ENCODE results near the gene NCF1. TPM values are rescaled to one million over a fixed set of nuclear protein-coding genes. Genes with fewer than 3 reads are reported as not detected.
"Not testable (repeated sequence)": the region's sequence is repeated elsewhere in the genome, so short reads cannot be mapped to it uniquely, and the experiment has no call there.

The NCF1 gene
- total RNA-seq, 1 experiment from 2014 or later = not detected

DNA sequence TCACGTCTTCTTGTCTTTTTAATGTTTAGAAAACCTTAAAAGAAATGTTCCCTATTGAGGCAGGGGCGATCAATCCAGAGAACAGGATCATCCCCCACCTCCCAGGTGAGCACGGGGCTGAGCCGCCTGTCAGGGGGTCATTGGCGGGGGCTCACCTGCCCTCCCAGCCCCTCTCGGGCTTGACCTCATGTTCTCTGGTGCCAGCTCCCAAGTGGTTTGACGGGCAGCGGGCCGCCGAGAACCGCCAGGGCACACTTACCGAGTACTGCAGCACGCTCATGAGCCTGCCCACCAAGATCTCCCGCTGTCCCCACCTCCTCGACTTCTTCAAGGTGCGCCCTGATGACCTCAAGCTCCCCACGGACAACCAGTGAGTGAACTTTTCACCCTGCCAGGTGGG lies 5.2 kb downstream of the NCF1 start:
- DNase-seq (ENCODE audit: low read depth); in situ Hi-C loops (cut with HindIII; ENCODE audit: low pct_unique_long_range_greater_than_20kb, low sequenced_read_pairs): not testable (repeated sequence)

GRCh38 chr7:74781746-74782145 lies 7.9 kb downstream of the NCF1 start:
- in situ Hi-C loops (cut with HindIII; ENCODE audit: low pct_unique_long_range_greater_than_20kb, low sequenced_read_pairs); DNase-seq (ENCODE audit: low read depth): not testable (repeated sequence)

DNA sequence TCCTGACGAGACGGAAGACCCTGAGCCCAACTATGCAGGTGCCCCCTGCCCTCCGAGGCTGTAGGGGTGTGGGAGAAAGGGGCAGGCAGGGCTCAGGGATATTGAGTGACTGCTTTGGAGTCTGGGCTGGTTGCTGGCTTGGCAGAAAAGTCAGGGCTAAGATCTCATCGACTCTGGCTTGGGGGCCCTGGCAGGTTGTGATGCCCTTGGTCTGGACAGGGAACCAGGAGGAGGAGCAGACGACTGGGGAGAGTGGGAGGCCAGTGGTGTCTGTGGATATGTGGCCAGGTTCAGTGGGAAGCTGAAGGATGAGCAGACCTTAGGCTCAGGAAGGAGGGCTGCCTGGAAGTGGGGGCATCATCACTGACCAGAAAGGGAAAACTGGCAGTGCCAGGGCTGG lies 9.8 kb downstream of the NCF1 start:
- in situ Hi-C loops (cut with HindIII; ENCODE audit: low pct_unique_long_range_greater_than_20kb, low sequenced_read_pairs); DNase-seq (ENCODE audit: low read depth): not testable (repeated sequence)

DNA sequence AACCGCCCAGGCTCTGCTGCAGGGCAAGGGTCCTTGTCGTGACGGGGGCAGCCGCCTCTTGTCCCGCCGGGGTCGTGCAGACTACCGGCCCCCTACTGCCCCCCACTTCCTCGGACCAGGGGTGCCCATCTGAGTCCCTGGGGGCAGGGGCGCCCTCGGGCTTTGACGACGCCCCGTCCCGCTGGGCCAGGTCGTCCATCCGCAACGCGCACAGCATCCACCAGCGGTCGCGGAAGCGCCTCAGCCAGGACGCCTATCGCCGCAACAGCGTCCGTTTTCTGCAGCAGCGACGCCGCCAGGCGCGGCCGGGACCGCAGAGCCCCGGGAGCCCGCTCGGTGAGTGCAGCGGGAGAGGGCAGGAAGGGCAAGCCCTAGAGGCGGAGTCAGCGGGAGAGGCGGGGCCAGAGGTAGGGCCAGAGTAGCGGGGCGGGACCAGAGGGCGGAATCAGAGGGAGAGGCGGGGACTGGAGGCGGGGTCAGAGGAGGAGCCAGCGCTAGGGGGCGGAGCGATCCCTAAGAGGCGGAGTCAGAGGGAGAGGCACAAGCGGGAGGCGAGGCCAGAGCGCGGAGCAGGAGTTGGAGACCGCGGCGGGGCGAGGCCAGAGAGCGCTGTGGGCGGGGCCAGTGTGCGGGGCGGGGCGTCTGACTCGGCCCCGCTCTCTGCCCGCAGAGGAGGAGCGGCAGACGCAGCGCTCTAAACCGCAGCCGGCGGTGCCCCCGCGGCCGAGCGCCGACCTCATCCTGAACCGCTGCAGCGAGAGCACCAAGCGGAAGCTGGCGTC lies 14.7 kb downstream of the NCF1 start:
- in situ Hi-C loops (cut with HindIII; ENCODE audit: low pct_unique_long_range_greater_than_20kb, low sequenced_read_pairs) = not testable (repeated sequence)
- peak; percentile 88 for DNase-seq (ENCODE audit: low read depth)

DNA sequence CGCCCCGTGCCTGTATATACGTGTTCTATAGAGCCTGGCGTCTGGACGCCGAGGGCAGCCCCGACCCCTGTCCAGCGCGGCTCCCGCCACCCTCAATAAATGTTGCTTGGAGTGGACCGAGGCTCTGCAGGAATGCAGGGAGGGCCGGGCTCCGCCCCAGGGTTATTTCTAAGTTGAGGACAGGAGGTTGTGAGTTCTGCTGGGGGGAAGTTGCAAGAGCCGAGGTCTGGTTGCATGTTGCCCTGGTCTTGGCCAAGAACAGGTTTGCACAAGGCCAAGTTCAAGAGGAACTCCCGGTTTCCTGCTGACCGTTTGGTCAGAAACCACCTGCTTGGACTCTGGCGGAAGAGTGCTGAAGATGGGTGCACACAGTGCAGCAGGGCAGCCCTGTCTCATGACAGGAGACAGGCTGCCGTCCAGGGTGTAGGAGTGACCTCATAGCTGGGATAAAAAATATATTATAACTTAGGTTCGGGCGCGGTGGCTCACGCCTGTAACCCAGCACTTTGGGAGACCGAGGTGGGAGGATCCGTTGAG lies 15.5 kb downstream of the NCF1 start:
- in situ Hi-C loops (cut with HindIII; ENCODE audit: low pct_unique_long_range_greater_than_20kb, low sequenced_read_pairs); DNase-seq (ENCODE audit: low read depth): not testable (repeated sequence)

- in situ Hi-C loops (cut with HindIII; ENCODE audit: low pct_unique_long_range_greater_than_20kb, low sequenced_read_pairs); DNase-seq (ENCODE audit: low read depth): not testable (repeated sequence)
Observed at GRCh38 chr7:74797848-74798622, 24.2 kb downstream of the NCF1 start.

DNA sequence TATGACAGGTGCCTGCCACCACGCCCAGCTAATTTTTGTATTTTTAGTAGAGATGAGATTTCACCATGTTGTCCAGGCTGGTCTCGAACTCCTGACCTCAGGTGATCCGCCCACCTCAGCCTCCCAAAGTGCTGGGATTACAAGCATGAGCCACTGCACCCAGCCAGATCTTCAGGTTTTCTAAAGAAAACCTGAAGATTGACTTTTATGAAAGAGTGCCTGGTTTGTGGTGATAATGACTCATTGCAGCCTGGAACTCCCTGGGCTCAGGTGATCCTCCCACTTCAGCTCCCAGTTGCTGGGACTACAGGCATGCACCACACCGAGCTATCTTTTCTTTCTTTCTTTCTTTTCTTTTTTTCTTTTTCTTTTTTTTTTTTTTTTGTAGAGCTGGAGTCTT lies 24.8 kb downstream of the NCF1 start:
- DNase-seq (ENCODE audit: low read depth); in situ Hi-C loops (cut with HindIII; ENCODE audit: low pct_unique_long_range_greater_than_20kb, low sequenced_read_pairs): not testable (repeated sequence)

DNA sequence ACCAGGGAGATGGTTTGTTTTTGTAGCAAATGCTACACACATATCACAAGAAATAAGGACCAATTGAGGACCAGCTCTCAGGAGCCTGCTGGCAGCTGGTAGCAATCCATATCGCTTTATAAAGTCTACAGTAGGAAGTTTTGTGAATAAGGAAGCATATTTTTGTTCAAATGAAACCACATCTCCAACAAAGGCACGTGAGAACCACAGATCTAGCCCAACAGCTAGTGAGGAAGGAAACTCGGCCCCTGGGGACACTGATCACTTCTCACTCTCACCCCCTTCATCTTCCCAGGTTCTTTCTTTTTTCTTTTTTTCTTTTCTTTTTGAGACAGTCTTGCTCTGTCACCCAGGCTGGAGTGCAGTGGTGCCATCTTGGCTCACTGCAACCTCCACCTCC lies 42.1 kb downstream of the NCF1 start:
- in situ Hi-C loops (cut with HindIII; ENCODE audit: low pct_unique_long_range_greater_than_20kb, low sequenced_read_pairs); DNase-seq (ENCODE audit: low read depth): not testable (repeated sequence)

DNA sequence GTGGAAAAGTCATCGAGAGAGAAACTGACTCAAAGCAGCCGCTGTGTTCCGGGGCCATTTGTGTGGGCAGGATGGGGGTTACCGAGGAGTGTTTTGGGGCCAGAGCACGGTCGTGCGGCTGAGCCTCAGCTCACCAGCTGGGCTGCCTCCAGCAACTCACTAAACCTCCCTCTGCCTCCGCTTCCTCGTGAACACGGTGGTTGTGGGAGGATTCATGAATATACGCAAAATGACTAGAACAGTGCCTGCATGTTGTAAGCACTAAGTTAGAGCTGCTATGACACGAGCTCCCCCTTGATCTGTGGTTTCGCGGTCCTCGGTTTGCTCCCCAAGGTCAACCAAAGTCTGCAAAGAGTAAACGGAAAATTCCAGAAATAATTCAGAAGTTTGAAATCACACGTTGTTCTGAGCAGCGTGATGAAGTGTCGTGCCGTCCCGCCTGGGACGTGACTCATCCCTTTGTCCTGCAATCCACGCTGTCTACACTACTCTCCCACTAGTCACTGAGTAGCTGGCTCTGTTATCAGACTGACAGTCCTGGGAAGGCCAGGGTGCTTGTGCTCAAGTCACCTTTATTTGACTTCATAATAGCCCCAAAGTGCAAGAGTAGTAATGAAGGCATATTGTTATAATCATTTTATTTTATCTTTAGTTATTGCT lies 46.5 kb downstream of the NCF1 start:
- in situ Hi-C loops (cut with HindIII; ENCODE audit: low pct_unique_long_range_greater_than_20kb, low sequenced_read_pairs) = not testable (repeated sequence)

GRCh38 chr7:74821259-74821658 lies 47.4 kb downstream of the NCF1 start:
- in situ Hi-C loops (cut with HindIII; ENCODE audit: low pct_unique_long_range_greater_than_20kb, low sequenced_read_pairs) = not testable (repeated sequence)

More for the DNA sequence above, 46.5 kb downstream of the NCF1 start:
- DNase-seq (ENCODE audit: low read depth) = not testable (repeated sequence)

DNA sequence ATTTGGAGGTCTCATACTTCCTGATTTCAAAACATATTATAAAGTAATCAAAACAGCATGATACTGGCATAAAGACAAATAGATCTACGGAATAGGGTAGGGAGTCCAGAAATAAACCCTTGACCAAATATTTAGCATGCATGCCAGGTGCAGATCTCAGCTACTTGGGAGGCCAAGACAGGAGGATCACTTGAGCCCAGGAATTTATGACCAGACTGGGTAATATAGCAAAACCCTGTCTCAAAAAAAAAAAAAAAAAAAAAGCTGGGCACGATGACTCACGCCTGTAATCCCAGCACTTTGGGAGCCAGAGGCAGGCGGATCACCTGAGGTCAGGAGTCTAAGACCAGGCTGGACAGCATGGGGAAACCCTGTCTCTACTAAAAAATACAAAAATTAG lies 56.1 kb downstream of the NCF1 start:
- in situ Hi-C loops (cut with HindIII; ENCODE audit: low pct_unique_long_range_greater_than_20kb, low sequenced_read_pairs); DNase-seq (ENCODE audit: low read depth): not testable (repeated sequence)

More at GRCh38 chr7:74821259-74821658, 47.4 kb downstream of the NCF1 start:
- DNase-seq (ENCODE audit: low read depth) = not testable (repeated sequence)

DNA sequence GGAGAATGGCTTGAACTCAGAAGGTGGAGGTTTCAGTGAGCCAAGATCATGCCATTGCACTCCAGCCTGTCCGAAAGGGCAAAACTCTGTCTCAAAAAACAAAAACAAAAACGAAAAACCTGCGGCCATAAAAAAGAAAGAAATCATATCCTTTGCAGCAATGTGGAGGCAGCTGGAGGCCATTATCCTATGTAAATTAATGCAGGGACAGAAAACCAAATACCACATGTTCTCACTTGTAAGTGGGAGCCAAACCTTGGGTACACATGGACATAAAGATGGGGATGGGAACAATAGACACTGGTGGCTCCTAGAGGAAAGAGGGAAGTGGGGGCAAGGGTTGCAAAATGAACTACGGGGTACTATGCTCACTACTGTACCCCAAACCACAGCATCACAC lies 56.6 kb downstream of the NCF1 start:
- DNase-seq (ENCODE audit: low read depth); in situ Hi-C loops (cut with HindIII; ENCODE audit: low pct_unique_long_range_greater_than_20kb, low sequenced_read_pairs): not testable (repeated sequence)

Other genes with a start within 250 kb of the NCF1 start
- gene GTF2I, start 116.3 kb upstream of the NCF1 start, total RNA-seq (2014; rRNA removed; shearing (Covaris generic); ENCODE audit: low replicate concordance) = 77.6 and 94.3 TPM in 2 replicates
- 2.5 and 11.8 TPM in 2 replicates for gene GTF2IRD2, start 77.6 kb downstream of the NCF1 start, total RNA-seq (2014; rRNA removed; shearing (Covaris generic); ENCODE audit: low replicate concordance)
- 2.5 and 3.7 TPM in 2 replicates for gene CASTOR2, start 190.7 kb downstream of the NCF1 start, total RNA-seq (2014; rRNA removed; shearing (Covaris generic); ENCODE audit: low replicate concordance)

Data from Caki2 (cell line).